ENCODE measurements around the gene PRLR.

Gene PRLR

DNA sequence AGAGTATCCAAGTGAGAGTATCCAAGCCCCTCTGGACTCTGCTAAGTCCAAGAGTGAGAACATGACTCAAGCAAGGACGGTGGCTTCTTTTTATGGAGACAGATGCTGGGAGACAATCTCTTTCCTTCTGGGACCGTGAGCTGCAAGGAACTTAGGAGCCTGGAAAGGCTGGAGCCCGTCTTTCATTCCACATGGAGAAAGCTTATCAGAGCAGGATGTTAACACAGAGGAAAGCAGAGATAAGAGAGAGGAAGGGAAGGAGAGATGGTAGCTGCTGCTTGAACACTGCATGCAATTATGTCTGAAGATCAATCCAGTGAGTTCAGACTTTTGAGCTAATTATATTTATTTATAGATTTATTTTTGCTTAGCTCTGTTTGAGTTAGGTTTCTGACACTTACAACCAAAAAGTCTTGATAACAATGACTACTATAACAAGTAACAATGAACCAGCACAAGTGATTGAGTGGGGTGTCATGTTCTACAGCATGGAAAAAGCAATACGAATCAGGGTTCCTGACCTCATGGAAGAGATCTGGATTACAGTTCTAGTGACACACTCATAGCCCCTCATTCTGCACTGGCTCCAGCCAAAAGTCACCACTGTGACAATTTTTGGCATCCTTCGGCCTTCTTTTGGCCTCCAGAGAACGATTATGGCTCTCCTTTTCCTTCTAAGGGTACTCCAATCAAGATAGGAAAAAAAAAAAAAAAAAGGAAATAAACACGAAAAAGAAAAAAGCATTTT is 71.5 kb downstream of the PRLR start:
- DNase-seq = no peak

DNA sequence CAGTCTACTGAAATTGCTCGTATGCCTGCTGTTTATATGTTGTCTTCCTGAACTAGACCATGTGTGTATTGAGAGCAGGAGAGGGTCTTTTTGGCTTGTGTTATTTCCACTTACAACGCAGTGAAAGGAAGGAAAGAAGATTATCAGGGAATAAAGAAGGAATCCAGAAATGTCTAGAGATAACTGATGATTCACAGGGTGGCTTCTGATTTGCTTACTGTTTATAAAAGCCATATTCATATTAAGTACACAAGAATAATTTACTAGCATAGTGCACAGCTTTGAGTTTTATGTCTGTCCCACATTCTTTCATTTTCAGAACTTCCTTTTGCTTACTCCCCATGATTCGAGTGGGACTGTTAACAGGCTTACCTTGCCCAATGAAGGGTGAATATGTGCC is 72.1 kb downstream of the PRLR start:
- no peak for DNase-seq

DNA sequence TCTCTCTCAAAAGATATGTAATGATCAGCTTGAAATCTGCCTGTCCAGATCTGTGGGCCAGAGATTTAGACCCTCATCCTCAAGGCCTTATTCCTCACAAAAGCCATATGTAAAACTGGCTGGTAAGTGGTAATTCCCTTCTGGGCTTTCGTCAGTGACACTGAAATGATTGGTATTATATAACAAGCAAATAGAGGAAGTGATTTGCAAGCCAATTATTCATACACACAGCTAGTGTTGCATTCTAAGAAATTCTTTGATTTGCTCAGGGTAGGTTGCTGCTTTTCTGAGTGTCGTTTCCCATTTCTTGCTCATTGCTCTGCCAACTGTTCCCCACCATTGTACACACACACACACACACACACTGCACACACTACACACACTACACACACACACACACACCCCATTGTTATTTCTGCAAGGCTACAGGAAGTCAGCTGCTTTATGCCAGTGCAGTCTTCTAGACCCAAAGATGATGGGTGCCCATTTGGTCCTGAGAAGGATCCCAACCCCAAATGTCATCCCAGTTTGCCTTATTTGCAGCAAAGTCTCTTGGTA is 76.8 kb downstream of the PRLR start:
- no peak for DNase-seq

DNA sequence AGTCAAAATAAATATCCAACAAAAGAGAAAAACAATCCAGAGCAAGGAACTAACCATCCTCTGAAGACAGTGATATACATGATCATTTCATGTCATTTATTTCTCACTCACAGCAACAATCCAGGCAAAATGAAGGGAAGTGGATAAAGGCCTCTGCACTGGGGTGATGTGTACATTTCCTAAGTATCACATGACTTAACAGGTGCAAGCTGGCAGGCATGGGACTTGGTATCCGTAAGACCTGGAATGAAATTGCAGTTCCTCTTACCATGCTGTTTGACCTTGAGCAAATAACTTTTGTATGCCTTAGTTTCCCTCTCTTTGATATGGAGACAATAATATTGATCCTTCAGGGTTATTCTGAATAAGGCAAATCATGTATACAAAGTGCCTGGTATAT is 77.6 kb downstream of the PRLR start:
- no peak for DNase-seq

DNA sequence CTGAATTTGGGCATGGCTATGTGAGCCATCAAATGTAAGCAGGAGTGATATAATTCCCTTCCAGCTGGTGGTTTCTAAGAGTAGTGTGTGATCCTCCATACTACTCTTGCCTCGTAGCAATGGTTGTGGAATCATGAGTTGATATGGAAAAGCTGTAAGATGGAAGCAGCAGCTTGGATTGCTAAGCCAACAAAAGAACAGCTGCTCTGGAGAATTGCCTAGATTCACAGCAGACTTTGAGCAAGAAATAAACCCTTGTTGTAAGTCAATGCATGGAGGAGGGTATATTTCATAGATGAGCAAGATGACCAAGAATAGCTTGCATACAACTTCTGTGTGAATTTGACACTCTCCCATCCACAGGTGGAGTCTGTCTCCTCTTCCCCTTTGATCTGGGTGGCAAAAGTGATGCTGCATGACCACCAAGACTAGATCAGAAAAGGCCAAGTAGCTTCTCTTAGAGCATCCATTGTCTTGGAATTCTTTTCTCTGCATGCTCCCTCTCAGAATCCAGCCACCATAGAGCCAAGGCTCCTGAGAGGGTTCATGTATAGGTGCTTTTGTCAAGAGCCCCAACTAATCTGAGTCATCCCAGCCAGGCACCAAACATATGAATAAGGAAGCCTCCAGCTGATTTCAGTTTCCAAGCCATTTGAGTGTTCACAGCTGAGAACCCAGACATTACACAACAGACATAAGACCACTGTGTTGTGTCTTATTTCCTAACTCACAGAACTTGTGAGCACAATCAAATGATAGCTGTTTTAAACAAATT is 79.0 kb downstream of the PRLR start:
- DNase-seq = no peak

DNA sequence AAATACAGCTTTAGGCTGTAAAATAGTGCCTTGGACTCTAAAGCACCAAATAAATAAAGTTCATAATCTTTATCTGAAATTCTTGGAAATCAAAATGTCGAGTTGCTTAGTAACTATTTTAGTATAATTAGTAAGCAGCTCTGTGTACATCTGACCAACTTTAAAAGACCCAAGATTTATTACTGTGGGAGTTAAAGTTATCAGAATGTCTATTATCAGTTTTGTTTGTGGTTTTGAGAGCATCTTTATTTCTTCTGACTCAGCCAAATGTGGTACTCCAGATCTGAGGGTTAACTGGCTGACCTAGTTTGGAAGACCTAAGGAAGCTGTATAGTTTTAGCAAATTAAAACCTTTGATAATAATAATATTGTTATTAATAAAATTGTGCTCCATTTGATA is 81.2 kb downstream of the PRLR start:
- no peak for DNase-seq

DNA sequence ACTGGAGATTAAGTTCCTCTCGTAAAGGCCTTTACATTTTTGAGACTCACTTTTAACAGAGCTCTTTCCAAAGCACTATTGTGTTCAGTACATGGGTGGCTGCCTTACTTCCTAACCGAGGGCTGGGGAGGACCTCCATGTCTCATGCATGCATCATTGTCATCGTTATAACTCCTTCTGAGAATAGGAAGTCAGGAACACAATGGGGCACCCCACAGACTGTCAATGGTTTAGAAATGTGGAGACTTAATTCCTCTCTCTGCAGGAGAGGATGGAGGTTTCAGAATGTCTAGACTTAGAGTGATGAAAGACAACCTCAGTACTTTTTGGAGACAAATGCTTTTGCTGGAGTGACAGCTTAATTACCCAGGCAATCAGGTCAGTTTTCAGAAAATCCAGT is 83.9 kb downstream of the PRLR start:
- no peak for DNase-seq

DNA sequence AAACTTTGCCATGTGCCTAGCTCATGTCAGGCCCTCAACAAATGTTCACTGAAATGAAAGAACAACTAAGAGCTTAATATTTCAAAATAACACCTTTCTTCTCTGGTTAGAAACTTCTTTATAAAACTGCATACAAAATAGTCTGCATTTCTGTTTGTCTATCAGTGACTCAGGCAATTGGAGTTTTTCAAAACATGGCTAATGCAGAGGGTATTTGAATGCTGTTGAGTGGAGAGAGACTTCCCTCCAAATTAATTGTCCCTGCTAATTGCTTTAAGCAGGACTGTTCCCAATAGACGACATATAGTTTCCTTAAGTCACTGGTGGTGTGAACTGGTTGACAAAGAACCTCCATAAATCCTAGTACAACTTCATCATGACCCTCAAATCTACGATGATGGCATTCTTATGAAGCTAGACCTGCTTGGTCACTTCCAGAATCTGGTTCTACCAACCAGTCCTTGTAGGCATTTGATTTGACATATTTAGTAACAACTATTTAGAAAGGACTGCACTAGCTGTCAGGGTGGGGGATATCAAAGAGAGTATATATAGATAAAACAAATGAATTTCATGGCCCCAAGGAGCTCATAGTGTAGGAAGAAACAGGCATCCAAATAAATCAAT is 84.5 kb downstream of the PRLR start:
- DNase-seq = no peak

DNA sequence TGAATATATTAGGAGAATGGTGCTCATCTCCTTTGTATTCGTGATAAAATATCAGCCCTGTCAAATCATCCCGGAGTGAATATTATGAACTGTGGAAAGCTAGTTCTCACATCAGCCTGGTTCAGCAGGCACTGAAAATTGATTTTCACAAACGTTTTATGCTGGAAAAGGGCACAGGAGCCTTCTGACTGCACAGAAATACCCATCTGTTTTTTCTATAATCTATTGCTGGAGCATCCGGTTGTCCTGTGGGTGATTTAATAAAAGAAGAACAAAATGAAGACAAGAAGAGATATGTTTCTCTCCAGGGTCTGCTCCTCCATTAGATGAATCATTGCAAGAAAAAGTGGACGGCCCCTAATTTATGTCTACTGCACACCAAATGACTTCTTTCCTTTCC is 85.3 kb downstream of the PRLR start:
- no peak for DNase-seq

DNA sequence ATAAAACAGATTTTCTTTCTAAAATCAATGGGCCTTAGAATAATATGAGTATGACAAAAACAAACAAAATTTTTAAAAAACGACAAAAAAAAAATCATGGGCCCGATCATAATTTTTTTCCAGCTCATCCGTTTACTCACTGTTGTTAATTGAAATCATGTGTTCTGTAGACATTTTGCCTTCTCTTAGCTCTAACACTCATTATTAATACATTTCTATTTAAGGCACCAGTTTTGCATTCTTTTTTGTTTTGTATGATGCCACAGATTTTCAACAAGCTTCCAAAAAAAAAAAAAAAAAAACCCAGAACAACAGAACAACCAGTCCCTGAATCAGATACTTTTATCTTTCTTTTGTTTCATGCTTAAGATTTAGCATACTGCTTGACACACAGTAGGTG is 86.4 kb downstream of the PRLR start:
- no peak for DNase-seq

DNA sequence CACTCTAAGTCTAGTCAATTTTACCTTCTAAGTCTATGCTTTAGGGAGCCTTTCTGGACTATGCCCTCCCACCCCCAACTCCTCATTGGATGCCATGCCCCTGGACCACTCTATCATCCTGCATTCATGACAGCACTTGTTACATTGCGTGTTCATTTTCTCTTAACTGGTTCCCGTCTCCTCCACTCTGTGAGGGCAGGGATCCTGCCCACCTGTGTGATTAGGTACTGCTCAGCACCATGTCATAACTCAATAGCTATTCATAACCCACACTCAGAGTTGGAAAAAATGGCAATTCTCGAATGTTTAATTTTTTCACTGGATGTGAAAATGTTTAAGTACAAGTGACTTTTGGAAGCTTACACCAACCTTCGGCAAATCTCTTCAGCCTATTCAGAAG is 88.5 kb downstream of the PRLR start:
- no peak for DNase-seq

DNA sequence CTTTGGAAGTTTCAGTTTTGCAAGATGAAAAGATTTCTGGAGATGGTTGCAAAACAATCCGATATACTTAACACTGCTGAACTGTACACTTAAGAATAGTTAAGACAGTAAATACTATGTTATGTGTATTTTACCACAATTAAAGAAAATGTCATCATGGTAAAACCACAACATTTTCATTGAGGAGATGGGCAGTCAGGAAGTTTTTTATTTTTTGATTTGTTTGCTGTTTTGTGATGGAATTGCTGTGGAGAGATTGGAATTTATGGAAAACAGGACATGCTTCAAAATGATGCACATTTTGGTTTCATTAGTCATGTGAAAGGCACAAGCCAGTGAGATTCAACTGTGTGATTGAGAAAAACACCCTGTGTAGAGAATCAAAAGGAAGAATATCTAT is 92.1 kb downstream of the PRLR start:
- DNase-seq = no peak

DNA sequence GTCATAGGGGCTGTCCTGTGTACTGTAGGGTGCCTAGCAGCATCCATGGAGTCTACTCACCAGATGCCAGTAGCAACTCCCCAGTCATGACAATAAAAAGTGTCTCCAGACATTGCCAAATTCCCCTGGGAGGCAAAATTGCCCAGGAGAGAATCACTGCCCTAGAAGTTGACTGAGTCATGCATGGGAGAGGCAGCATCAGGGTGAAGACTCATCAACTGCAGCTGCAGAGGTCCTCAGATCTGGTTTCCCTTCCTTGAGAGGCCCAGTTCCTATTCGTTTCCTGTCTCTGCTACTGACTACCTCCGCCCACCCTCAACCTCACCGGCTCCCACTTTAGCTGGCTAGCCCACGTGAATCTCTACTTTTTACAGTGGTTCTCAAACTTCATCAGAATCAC is 93.9 kb downstream of the PRLR start:
- peak; percentile 26 for DNase-seq

DNA sequence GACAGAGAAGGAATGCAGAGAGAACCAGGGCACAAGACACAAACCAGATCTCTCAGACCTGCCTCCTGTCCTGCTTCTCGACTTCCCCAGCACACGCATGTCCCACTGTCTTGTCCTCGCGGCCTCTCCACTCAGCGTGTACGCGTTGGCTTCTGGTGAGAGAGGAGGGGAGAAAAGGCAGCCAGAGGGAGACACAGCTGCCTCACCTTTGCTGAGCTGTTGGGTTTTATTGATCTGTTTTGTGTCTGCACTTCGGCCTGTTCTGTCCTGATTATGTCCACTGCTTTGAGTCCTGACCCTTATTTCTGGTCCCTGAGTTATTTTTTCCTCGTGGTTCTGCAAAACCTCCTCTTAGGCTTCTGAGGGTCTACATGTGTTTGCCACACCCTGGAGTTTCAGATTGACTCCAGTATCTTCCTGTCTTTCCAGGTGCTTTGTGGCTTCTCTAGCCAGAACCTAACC is 95.0 kb downstream of the PRLR start:
- no peak for DNase-seq

DNA sequence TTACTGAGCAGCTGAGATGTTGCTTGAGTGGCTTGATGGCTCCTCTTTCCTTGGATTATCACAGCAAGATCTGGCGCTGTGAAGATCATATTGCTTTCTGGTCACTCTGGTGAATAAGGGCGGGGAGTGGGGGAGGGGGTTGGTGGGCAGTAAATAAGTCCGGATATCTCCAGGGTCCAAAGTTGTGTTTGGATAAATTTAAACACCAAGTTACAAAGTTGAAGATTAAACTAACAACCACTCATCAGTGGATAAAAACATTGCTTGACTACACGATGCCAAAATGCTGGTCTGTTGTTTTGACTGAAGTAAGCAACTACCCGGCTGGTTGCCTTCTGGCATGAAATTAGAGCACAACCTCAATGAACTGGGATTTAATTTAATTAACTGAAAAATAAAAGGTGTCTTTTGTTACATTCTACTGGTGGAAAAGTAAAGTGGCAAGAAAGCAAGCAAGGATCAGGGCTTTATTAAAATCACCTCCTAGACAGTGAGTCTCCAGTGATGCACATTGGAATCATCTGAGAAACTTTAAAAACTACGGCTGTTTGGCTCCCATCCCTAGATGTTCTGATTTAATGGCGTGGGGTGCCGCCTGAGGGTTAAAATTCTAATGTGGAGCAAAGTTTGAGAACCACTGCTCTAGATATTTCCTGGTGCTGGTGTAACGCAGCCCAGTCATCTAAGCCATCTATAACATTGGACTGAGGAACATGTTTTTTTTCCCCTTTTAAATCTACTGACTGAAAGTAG is 95.8 kb downstream of the PRLR start:
- DNase-seq = no peak

DNA sequence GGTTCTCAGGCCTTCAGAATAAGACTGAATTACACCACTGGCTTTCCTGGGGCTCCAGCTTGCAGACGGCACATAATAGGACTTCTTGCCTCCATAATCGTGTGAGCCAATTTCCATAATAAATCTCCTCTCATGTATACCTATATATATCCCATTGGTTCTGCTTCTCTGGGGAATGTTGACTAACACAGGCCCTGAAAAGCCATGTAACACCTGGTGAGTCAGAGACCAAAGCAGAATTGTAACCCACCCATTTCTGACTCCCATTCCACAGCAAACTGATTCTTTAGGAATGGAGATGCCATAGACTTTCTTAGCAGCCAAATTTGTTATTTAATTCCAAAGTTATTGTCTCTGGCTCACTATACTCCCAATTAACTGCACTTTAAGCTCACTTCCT is 97.1 kb downstream of the PRLR start:
- no peak for DNase-seq

DNA sequence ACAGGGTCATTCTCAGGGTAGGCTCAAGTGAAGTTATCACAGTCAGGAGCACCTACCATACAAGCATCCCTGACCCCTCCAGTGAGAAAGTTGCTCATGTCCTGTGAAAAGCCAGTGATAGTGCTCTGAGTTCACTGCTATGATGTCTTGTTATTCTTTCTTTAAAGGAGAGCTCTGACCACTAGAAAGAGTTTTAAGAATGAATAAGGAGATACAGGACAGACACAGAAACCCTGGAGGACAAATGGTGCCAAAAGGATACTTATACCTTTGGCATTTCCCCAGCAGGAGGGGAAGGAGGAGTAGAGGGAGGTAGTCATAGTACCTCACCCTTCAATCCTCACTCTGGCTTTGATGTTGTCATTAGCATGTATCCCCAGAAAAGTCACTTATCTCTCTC is 98.6 kb downstream of the PRLR start:
- no peak for DNase-seq

DNA sequence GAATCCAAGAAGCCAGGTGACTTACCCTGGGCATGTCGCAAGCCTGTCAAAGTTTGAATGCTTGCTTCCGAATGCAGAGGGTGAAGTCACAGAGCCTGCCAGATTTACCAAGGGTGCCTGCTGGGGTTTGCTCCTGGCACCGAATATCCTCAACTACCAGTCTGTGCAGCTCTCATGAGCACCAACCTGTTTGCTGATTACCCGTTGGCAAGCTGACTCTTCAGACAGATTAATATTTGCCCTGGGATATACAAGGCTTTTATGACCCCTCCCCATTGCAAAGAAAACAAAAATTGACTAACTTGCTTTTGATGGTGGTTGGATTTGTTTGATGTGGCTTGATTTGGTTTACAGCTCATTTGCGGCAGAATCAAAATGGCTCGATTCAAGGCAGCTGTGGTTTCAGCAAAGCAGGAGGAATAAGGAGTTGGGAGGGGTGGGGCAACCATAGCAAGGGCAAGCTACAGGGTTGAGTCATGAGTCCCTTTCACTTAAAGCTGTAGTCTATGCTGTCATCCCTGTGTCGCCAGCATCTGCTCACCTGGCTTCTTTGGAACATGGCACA is 100.3 kb downstream of the PRLR start:
- DNase-seq = peak; percentile 75

DNA sequence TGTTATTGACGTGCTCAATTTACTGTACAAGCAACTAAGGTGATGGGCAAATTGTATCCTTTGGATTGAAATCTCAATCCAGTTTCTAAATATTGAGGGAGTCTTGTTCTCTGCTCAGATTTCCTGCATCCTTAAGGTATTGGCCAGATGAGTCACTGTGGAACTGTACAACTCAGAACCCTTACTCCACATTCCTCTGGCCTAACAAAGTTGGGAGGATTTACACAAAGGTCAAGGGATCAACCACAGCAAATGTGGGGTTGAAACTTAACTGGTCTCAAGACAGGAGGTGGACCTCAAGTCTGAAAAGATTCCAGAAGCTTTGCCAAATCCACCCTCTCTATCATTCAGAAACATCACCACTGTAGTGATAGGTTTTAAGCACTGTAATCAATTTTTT is 101.0 kb downstream of the PRLR start:
- no peak for DNase-seq

DNA sequence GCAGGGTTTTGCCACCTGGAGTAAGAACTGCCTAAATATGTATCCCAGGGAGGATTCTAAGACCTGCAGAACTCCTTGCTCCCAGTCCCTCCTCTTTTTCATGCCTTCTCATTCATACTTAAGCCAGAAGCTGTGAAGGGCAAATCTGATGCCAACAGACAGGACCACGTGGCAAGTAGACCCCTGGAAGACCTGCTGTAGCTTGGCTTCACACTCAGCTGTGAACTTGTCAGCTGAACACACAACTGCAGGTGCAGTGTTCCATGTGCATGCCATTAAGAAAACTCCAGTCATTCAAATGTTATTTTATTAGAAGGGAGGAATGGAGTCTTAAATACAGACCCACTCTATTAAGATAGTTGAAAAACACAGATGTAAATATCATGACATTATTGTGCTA is 103.3 kb downstream of the PRLR start:
- no peak for DNase-seq

DNA sequence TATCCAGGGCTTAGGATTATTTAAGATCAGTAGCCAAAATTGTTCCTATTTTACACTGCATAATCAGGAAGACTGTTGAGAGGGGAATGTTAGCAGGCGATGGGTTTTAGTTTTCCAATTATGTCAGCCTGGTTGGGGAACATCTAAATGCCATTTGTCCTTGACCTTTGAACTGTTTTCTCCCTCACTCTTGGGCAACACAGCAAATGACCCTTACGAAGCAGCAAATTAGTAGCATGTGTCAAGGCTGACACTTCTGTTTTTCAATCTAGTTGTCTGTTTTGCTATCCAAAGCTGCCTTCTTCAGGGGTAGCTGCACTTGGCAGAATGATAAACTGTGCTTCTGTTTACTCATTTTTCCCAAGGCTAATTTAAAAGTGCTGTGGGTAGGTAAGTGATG is 104.5 kb downstream of the PRLR start:
- DNase-seq = no peak

DNA sequence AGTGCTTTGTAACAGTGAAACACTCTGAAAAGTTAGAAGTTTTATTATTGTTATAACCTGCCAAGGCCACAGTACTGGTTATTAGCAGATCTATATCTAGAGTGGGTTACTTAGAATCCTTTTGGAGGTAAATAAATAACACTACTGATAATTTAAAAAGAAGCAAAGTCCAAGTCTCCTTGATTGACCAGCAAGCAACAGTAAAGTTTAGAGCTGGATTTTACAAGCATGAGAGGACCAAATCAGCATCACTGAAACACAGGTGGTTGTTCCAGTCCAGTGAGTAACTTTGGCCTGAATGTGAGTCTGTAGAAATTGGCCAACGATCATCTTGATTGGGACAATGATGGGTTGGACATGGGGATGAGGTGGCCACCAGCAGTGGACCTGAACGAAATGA is 105.4 kb downstream of the PRLR start:
- no peak for DNase-seq

DNA sequence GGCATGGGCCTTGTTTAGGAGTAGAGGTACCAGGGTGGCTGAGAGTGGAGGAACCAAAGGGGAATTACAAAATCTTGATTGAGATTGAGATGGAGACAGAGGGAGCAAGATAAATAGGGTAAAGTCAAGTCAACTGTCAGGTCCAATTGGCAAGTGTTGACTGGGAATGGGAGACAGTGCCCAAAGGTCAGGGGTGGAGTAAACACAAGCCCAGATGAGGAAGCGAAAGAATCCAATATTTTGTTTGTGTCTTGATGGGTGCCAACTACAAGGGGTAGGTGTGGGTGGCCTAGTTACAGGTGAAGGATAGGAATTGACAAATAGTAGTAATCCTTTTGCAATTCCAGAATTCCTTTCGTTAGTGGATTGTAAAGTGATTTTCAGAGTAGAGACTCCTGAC is 107.5 kb downstream of the PRLR start:
- DNase-seq = no peak
